BLaER1 (cell line): ENCODE results near the gene PPA1.
A peak's percentile ranks its signal among the peaks of the same experiment; 100 is the strongest.

Experiments used
- H3K27ac ChIP-seq: shearing (Covaris generic); formaldehyde crosslinking; 2 replicates; pipeline ENCODE4 v1.8.1; 2022
- H3K27me3 ChIP-seq: shearing (Covaris generic); formaldehyde crosslinking; 2 replicates; pipeline ENCODE4 v1.8.1; 2022
- H3K36me3 ChIP-seq: shearing (Covaris generic); formaldehyde crosslinking; 2 replicates; pipeline ENCODE4 v1.8.1; 2022
- H3K4me1 ChIP-seq: shearing (Covaris generic); formaldehyde crosslinking; 2 replicates; pipeline ENCODE4 v1.8.1; 2022
- H3K4me2 ChIP-seq: shearing (Covaris generic); formaldehyde crosslinking; 2 replicates; pipeline ENCODE4 v1.8.1; 2022
- H3K4me3 ChIP-seq: shearing (Covaris generic); formaldehyde crosslinking; 2 replicates; pipeline ENCODE4 v1.8.1; 2022
- H3K9ac ChIP-seq: shearing (Covaris generic); formaldehyde crosslinking; 2 replicates; pipeline ENCODE4 v1.8.1; 2022
- H3K9me3 ChIP-seq: shearing (Covaris generic); formaldehyde crosslinking; 2 replicates; pipeline ENCODE4 v1.8.1; 2022
- H4K20me1 ChIP-seq: shearing (Covaris generic); formaldehyde crosslinking; 2 replicates; pipeline ENCODE4 v1.8.1; 2022
- Cebpa-rat ChIP-seq: shearing (Covaris generic); IDR thresholded peaks from 2 replicates; pipeline ENCODE4 v1.8.1; 2022

PPA1 gene

DNA sequence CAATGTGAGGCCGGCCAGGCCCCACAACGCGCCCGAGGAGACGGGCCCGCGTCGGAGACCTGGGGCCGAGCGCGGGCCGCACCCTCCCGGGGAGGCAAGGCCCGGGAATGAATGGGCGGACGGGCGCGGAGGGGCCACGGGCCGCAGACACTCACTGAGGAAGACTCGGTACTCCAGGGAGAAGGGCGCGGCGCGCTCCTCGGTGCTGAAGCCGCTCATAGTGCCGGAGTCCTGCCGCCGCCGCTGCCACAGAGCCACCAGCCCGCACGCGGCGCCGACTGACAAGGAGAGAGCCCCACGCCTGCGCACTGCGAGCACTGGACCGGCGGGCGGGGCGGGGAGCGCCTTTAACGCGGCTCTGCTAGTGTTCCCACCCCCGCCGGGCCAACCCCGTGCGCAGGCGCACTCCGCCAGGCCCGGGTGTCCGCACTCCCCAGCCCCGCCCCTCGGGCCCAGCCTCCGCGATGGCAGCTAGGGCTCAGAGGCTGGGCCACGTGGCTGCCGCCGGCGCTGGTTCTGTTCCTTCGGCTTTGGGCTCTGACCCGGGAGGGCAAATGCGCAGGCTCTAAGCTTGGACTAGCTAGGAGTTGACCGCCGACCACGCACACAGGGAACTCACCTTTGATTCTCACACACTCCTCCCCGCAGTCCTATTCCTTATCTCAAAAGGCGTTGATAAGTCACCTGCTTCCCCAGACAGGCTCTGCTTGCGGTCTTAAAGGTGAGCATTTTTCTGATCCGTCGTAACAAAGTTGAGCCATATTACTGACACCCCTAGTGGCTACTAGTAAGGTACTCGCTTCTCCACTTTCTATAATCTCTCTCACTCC is at the start of gene PPA1:
Gene PPA1, minus strand, starts transcription at position 321 of the 830 bp plus-strand sequence. Its CDS starts 102 bp downstream, at position 219.
- peaks cover 23% of the 10 kb centered on the region for H3K4me1 ChIP-seq
- H3K4me3 ChIP-seq, result peak within 1 kb of the TSS; percentile 88
- peaks cover 11% of the 10 kb centered on the region for H3K9me3 ChIP-seq
- H3K36me3 ChIP-seq, result peaks cover 25% of the 10 kb centered on the region
- no peak for TF ChIP-seq Cebpa-rat
- H3K4me2 ChIP-seq, result peak within 1 kb of the TSS; percentile 94
- H3K9ac ChIP-seq, result peak within 1 kb of the TSS; percentile 93
- H3K27me3 ChIP-seq, result no peaks in the 10 kb centered on the region
- peak within 1 kb of the TSS; percentile 89 for H3K27ac ChIP-seq
- peaks cover 44% of the 10 kb centered on the region for H4K20me1 ChIP-seq

GRCh38 chr10:70281609-70282008 is 48.4 kb upstream of the PPA1 start:
- Histone ChIP-seq H3K9ac (no peak overlapping the region), H4K20me1 (no peaks in the 10 kb centered on the region), H3K4me3 (no peak overlapping the region), H3K27ac (no peak overlapping the region), H3K9me3 (peaks cover 10% of the 10 kb centered on the region; the same call in 1 of the 2 replicates), H3K4me2 (no peak overlapping the region), H3K27me3 (peaks cover 8% of the 10 kb centered on the region; the same call in 1 of the 2 replicates), H3K4me1 (peaks cover 16% of the 10 kb centered on the region), H3K36me3 (no peaks in the 10 kb centered on the region)
- TF ChIP-seq Cebpa-rat, result no peak

DNA sequence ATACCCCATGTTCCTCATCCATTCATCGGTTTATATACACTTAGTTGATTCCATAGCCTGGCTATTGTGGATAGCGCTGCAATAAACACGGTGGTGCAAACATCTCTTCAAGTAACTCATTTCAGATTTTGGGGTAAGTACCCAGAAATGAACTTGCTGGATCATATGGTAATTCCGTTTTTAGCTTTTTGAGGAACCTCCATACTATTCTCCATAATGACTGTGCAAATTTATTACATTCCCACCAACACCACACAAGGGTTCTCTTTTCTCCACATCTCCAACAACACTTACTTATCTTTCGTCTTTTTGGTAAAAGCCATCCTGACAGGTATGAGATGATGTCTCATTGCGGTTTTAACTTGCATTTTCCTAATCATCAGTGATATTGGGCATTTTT is 46.9 kb upstream of the PPA1 start:
- Histone ChIP-seq H3K27me3 (peaks cover 8% of the 10 kb centered on the region; the same call in 1 of the 2 replicates), H3K4me1 (peaks cover 16% of the 10 kb centered on the region), H3K9me3 (peaks cover 15% of the 10 kb centered on the region; the same call in 1 of the 2 replicates), H3K4me2 (no peak overlapping the region), H3K4me3 (no peak overlapping the region), H3K9ac (no peak overlapping the region), H4K20me1 (no peaks in the 10 kb centered on the region), H3K27ac (no peak overlapping the region), H3K36me3 (no peaks in the 10 kb centered on the region)
- no peak for TF ChIP-seq Cebpa-rat

GRCh38 chr10:70277396-70278030 is 44.3 kb upstream of the PPA1 start:
- no peak overlapping the region for H3K9ac ChIP-seq
- H3K4me2 ChIP-seq, result peak overlapping the region; percentile 61
- H3K27me3 ChIP-seq, result no peaks in the 10 kb centered on the region
- no peak overlapping the region for H3K27ac ChIP-seq
- no peak for TF ChIP-seq Cebpa-rat
- H3K36me3 ChIP-seq, result no peaks in the 10 kb centered on the region
- H3K9me3 ChIP-seq, result peaks cover 5% of the 10 kb centered on the region; the same call in 1 of the 2 replicates
- H4K20me1 ChIP-seq, result no peaks in the 10 kb centered on the region
- H3K4me1 ChIP-seq, result peaks cover 27% of the 10 kb centered on the region
- H3K4me3 ChIP-seq, result no peak overlapping the region

DNA sequence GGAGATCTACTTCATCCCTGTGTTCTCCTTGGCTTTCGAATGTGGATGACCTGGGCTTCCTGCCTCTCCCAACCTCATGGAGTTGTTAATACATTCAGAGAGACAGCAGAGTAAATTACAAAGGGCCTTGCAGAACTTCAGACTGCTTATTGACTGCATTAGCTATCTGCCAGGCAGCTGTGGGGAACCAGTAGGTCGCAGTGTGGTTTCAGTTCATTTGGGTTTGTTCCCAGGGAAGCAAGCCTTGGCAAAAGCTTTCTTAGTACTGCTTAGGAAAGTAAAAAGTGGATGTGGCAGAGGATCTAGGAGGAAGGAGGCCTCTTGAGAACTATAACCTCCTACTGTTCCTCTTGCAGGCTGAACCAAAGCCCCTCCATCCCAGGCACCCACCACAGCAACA is 41.4 kb upstream of the PPA1 start:
- H3K4me1 ChIP-seq, result peaks cover 27% of the 10 kb centered on the region
- TF ChIP-seq Cebpa-rat, result no peak
- H3K9me3 ChIP-seq, result peaks cover 5% of the 10 kb centered on the region; the same call in 1 of the 2 replicates
- H3K4me3 ChIP-seq, result no peak overlapping the region
- no peak overlapping the region for H3K27ac ChIP-seq
- no peak overlapping the region for H3K9ac ChIP-seq
- H3K27me3 ChIP-seq, result no peaks in the 10 kb centered on the region
- no peaks in the 10 kb centered on the region for H4K20me1 ChIP-seq
- no peak overlapping the region for H3K4me2 ChIP-seq
- H3K36me3 ChIP-seq, result no peaks in the 10 kb centered on the region

DNA sequence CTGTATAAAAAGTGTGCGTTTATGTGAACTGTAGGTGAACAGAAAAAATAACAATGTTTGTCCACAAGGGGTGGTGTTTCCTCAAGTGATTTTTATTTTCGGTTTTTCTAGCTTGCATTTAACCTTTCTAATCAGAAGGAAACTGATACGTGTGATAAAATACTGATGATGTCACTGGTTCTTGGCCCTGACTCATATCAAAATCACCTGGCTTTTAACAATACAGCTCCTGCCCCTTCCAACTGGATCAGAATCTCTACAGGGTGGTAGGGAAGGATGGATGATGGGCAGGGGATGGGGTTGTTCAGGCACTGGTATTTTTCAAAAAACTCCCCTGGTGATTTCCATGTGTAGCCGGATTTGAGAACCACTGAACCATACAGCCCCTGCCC is 39.7 kb upstream of the PPA1 start:
- Histone ChIP-seq H4K20me1 (no peaks in the 10 kb centered on the region), H3K4me1 (peaks cover 21% of the 10 kb centered on the region), H3K9ac (no peak overlapping the region), H3K4me2 (peak overlapping the region; percentile 57), H3K27ac (no peak overlapping the region), H3K36me3 (no peaks in the 10 kb centered on the region), H3K9me3 (peaks cover 5% of the 10 kb centered on the region; the same call in 1 of the 2 replicates), H3K4me3 (no peak overlapping the region), H3K27me3 (no peaks in the 10 kb centered on the region)
- TF ChIP-seq Cebpa-rat, result no peak

GRCh38 chr10:70271996-70272924 is 39.0 kb upstream of the PPA1 start:
- H4K20me1 ChIP-seq, result no peaks in the 10 kb centered on the region
- no peak for TF ChIP-seq Cebpa-rat
- H3K4me2 ChIP-seq, result peak overlapping the region; percentile 57; the same call in 1 of the 2 replicates
- H3K27ac ChIP-seq, result no peak overlapping the region
- no peak overlapping the region for H3K4me3 ChIP-seq
- peaks cover 15% of the 10 kb centered on the region for H3K4me1 ChIP-seq
- H3K9ac ChIP-seq, result no peak overlapping the region
- no peaks in the 10 kb centered on the region for H3K27me3 ChIP-seq
- H3K9me3 ChIP-seq, result peaks cover 5% of the 10 kb centered on the region; the same call in 1 of the 2 replicates
- no peaks in the 10 kb centered on the region for H3K36me3 ChIP-seq

GRCh38 chr10:70270952-70271351 is 37.7 kb upstream of the PPA1 start:
- no peak overlapping the region for H3K4me3 ChIP-seq
- no peaks in the 10 kb centered on the region for H3K36me3 ChIP-seq
- H4K20me1 ChIP-seq, result no peaks in the 10 kb centered on the region
- no peak overlapping the region for H3K27ac ChIP-seq
- TF ChIP-seq Cebpa-rat, result no peak
- H3K4me2 ChIP-seq, result no peak overlapping the region
- H3K9ac ChIP-seq, result no peak overlapping the region
- peaks cover 5% of the 10 kb centered on the region; the same call in 1 of the 2 replicates for H3K9me3 ChIP-seq
- H3K4me1 ChIP-seq, result peaks cover 19% of the 10 kb centered on the region
- no peaks in the 10 kb centered on the region for H3K27me3 ChIP-seq

DNA sequence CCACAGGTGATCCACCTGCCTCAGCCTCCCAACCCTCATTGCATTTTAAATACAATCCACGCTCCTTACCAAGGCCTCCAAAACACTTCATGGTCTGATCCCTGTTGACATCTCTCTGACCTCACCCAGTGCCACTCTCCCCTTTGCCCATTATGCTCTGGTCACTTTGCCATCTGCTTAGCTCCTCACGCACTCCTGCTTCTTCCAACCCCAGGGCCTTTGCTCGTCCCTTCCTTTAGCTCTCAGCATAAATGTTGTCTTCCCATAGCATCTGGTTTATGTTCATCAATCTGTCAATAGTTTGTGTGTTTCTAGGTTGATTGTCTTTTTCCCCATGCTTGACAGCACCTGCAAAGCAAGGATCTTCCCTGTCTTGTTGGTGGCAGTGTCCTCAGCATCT is 36.5 kb upstream of the PPA1 start:
- no peak overlapping the region for H3K4me3 ChIP-seq
- H3K4me1 ChIP-seq, result peaks cover 19% of the 10 kb centered on the region
- no peak for TF ChIP-seq Cebpa-rat
- no peak overlapping the region for H3K9ac ChIP-seq
- no peaks in the 10 kb centered on the region for H3K27me3 ChIP-seq
- no peaks in the 10 kb centered on the region for H3K9me3 ChIP-seq
- no peaks in the 10 kb centered on the region for H3K36me3 ChIP-seq
- H4K20me1 ChIP-seq, result no peaks in the 10 kb centered on the region
- H3K4me2 ChIP-seq, result no peak overlapping the region
- no peak overlapping the region for H3K27ac ChIP-seq
